Endodermal cell (in vitro differentiated cells): Measurements from ENCODE around the gene KRT16. TPM values are rescaled to one million over a fixed set of nuclear protein-coding genes. Genes with fewer than 3 reads are reported as not detected.
A peak's percentile ranks its signal among the peaks of the same experiment; 100 is the strongest.

Experiments
- DNase-seq: peaks from one replicate; pipeline ENCODE4 v3.0.0-alpha.2; 2017
- H3K27ac ChIP-seq: 2 replicates; pipeline ENCODE4 v1.5.1; 2013; ENCODE audit warnings: mild to moderate bottlenecking, low read depth, low read length, moderate library complexity
- H3K27me3 ChIP-seq: 2 replicates; pipeline ENCODE4 v1.6.1; 2013; ENCODE audit warnings: mild to moderate bottlenecking, low read length, moderate library complexity; ENCODE audit not compliant: insufficient read depth, control insufficient read depth, poor library complexity, severe bottlenecking
- H3K36me3 ChIP-seq: 2 replicates; pipeline ENCODE4 v1.7.0; 2013; ENCODE audit warnings: mild to moderate bottlenecking, low read length, moderate library complexity; ENCODE audit not compliant: control insufficient read depth, insufficient read depth
- H3K4me1 ChIP-seq: one replicate; pipeline ENCODE4 v1.7.0; 2013; ENCODE audit warnings: low read length; ENCODE audit not compliant: control insufficient read depth, insufficient read depth
- H3K4me3 ChIP-seq: 2 replicates; pipeline ENCODE4 v1.5.1; 2013; ENCODE audit warnings: mild to moderate bottlenecking, low read length, moderate library complexity
- H3K9ac ChIP-seq: 2 replicates; pipeline ENCODE4 v1.6.1; 2013; ENCODE audit warnings: mild to moderate bottlenecking, low read length, moderate library complexity; ENCODE audit not compliant: poor library complexity, severe bottlenecking; ENCODE audit errors: extremely low read depth
- H3K9me3 ChIP-seq: 2 replicates; pipeline ENCODE4 v1.6.1; 2013; ENCODE audit warnings: mild to moderate bottlenecking, low read length, moderate library complexity; ENCODE audit not compliant: control insufficient read depth
- H3K27ac Mint-ChIP-seq: 2 replicates; pipeline ENCODE4 v1.8.0; 2020; ENCODE audit warnings: mixed read lengths
- H3K27me3 Mint-ChIP-seq: 2 replicates; pipeline ENCODE4 v1.8.0; 2021; ENCODE audit warnings: mild to moderate bottlenecking, mixed read lengths; ENCODE audit not compliant: insufficient read depth
- H3K36me3 Mint-ChIP-seq: 2 replicates; pipeline ENCODE4 v1.8.0; 2020; ENCODE audit warnings: low read depth, mixed read lengths
- H3K4me1 Mint-ChIP-seq: 2 replicates; pipeline ENCODE4 v1.8.0; 2020; ENCODE audit warnings: mixed read lengths
- H3K4me3 Mint-ChIP-seq: 2 replicates; pipeline ENCODE4 v1.8.0; 2020; ENCODE audit warnings: mild to moderate bottlenecking, moderate library complexity, mixed read lengths
- H3K9me3 Mint-ChIP-seq: 2 replicates; pipeline ENCODE4 v1.8.0; 2020; ENCODE audit warnings: mild to moderate bottlenecking, mixed read lengths
- WGBS, 2 experiments: methylation state at CpG; one replicate each; pipeline versions ENCODE4 v1.1.5 to v1.1.7; 2013; ENCODE audit warnings: missing lambda C conversion rate in 2 of 2, mixed read lengths in 1 of 2; ENCODE audit not compliant: insufficient coverage in 1 of 2, insufficient read length in 1 of 2; 5-methylcytosine and 5-hydroxymethylcytosine counted together
- total RNA-seq, 2 donors: library from RNA; stranded (reverse); fragmentation: NEBNext Ultra II Directional in 1 of 2; extraction: Animal tissue kit (Norgen Biotek cat#: 25700) in 1 of 2; gene quantifications; 2 replicates in 1 of 2; 3 replicates in 1 of 2; pipeline ENCODE4 v1.2.1, GENCODE V29; 2021
- TF ChIP-seq, protein P1 (sequence below): fragments of 200-600 bp; sonication (generic); conservative IDR thresholded peaks from 2 replicates; pipeline ENCODE4 v1.5.0; 2021; ENCODE audit warnings: antibody characterized with exemption, mild to moderate bottlenecking

KRT16 gene
- total RNA-seq, 2 donors from 2014 or later = not detected

DNA sequence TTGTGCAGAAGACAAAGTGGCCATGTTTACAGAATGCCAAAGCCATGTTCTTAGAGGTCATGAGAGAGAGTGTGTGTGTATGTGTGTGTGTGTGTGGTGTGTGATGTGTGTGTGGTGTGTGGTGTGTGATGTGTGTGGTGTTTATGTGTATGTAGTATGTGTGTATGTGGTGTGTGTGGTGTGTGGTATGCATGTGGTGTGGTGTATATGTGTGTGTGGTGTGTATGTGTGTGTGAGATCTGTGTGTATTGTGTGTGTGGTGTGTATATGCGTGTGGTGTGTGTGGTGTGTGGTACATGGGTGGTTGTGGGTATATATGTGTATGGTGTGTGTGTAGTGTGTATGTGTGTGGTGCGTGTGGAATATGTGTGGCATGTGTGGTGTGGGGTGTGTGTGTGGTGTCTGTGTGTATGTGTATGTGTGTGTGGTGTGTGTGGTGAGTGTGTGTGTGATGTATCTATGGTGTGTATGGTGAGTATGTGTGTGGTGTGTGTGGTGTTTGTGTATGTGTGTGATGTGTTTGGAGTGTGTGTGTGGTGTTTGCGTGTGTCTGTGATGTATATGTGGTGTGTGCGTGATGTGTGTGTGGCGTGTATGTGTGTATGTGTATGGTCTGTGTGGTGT lies 20.0 kb upstream of the KRT16 start:
- TF ChIP-seq, protein P1, sequence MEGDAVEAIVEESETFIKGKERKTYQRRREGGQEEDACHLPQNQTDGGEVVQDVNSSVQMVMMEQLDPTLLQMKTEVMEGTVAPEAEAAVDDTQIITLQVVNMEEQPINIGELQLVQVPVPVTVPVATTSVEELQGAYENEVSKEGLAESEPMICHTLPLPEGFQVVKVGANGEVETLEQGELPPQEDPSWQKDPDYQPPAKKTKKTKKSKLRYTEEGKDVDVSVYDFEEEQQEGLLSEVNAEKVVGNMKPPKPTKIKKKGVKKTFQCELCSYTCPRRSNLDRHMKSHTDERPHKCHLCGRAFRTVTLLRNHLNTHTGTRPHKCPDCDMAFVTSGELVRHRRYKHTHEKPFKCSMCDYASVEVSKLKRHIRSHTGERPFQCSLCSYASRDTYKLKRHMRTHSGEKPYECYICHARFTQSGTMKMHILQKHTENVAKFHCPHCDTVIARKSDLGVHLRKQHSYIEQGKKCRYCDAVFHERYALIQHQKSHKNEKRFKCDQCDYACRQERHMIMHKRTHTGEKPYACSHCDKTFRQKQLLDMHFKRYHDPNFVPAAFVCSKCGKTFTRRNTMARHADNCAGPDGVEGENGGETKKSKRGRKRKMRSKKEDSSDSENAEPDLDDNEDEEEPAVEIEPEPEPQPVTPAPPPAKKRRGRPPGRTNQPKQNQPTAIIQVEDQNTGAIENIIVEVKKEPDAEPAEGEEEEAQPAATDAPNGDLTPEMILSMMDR = no peak
- Histone ChIP-seq H3K27me3 (no peaks in the 10 kb centered on the region), H3K9ac (no peak overlapping the region), H3K27ac (no peak overlapping the region), H3K4me1 (no peaks in the 10 kb centered on the region), H3K9me3 (no peaks in the 10 kb centered on the region), H3K4me3 (no peak overlapping the region), H3K36me3 (no peaks in the 10 kb centered on the region)
- peaks cover 10% of the 10 kb centered on the region for H3K4me1 Mint-ChIP-seq
- H3K27ac Mint-ChIP-seq = no peak overlapping the region
- H3K4me3 Mint-ChIP-seq = no peak overlapping the region
- DNase-seq = no peak
- 74 to 80% methylated on average over 5 of the region's 5 CpGs for WGBS, 2 experiments
- no peaks in the 10 kb centered on the region for H3K9me3 Mint-ChIP-seq
- H3K27me3 Mint-ChIP-seq = no peaks in the 10 kb centered on the region
- H3K36me3 Mint-ChIP-seq = no peaks in the 10 kb centered on the region

DNA sequence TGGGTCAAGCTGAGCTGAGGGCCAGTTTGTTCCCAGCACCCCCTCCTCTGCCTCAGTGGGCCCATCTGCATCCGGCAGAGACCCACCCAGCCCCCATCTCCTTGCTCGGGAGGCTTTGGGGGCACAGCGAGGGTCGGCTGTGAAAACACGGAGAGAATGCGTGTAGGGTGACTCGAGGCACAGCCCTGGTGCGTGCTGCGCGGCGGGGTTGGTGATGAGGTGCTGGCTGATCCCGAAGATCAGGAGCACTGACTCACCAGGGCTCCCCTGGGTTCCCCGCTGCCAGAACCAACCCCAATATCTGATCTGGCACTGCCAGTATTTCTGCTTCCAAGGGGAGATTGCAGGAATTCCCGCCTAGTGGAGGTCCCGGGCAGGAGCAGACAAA lies 19.3 kb upstream of the KRT16 start:
- Histone ChIP-seq H3K9me3 (no peaks in the 10 kb centered on the region), H3K9ac (no peak overlapping the region), H3K36me3 (no peaks in the 10 kb centered on the region), H3K27me3 (no peaks in the 10 kb centered on the region), H3K4me3 (no peak overlapping the region), H3K4me1 (no peaks in the 10 kb centered on the region), H3K27ac (no peak overlapping the region)
- peaks cover 10% of the 10 kb centered on the region for H3K4me1 Mint-ChIP-seq
- H3K4me3 Mint-ChIP-seq = no peak overlapping the region
- no peak overlapping the region for H3K27ac Mint-ChIP-seq
- peaks cover 3% of the 10 kb centered on the region for H3K27me3 Mint-ChIP-seq
- TF ChIP-seq, protein P1 = peak; percentile 13
- no peaks in the 10 kb centered on the region for H3K9me3 Mint-ChIP-seq
- WGBS, 2 experiments = 86 to 89% methylated on average over 12 to 15 of the region's 15 CpGs
- DNase-seq = no peak
- H3K36me3 Mint-ChIP-seq = no peaks in the 10 kb centered on the region

DNA sequence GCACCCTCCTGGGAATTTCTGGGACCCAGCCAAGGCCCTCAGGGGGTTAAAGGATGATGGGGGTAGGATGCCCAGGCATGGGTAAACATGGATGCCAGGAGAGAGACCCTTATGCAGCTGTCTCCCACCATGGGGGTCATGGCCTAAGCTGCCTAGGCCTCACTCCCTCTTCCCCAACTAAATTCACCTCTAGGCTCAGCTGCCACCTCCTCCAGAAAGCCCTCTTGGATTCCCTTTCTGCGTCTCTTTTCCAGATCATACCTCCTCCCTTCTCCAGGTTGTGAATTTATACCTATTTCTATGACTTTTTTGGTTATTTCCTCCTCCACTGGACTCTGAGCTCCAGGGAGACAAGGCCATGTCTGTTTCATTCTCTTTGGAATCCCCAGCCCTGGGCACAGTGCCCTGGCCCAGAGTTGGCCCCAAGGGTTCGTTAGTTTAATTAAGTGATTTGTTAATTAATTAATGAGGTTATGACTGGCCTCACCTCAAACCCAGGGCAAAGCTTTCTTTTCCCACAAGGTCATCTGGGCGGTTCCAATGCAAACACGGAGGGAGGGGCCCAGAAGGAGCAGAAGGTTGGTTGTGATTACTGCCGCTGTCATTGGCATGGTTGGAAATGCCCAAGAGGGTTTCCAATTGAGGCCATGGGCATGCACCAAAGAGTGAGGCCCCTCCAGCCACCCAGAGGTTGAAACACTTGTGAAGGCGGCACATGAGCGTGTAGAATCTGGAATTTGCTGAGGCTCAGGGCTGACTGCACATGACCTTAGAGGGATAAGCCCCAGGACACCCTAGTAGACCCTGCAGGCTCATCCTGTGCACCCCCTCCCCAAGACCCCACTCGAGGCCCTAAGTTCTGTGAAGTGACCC lies 18.7 kb upstream of the KRT16 start:
- no peaks in the 10 kb centered on the region for H3K36me3 Mint-ChIP-seq
- peaks cover 3% of the 10 kb centered on the region for H3K27me3 Mint-ChIP-seq
- Histone ChIP-seq H3K4me1 (no peaks in the 10 kb centered on the region), H3K36me3 (no peaks in the 10 kb centered on the region), H3K27me3 (no peaks in the 10 kb centered on the region), H3K9me3 (no peaks in the 10 kb centered on the region), H3K27ac (no peak overlapping the region), H3K9ac (no peak overlapping the region), H3K4me3 (no peak overlapping the region)
- TF ChIP-seq, protein P1 = no peak
- no peak overlapping the region for H3K4me3 Mint-ChIP-seq
- H3K4me1 Mint-ChIP-seq = peaks cover 10% of the 10 kb centered on the region
- no peak overlapping the region for H3K27ac Mint-ChIP-seq
- WGBS, 2 experiments = 86 to 94% methylated on average over 6 to 8 of the region's 8 CpGs
- no peak for DNase-seq
- H3K9me3 Mint-ChIP-seq = no peaks in the 10 kb centered on the region
